A172 (cell line): ENCODE data around the gene TGFBR1. TPM values are rescaled to one million over a fixed set of nuclear protein-coding genes. Genes with fewer than 3 reads are reported as not detected.

ENCODE experiments used
- DNase-seq: peaks from one replicate; pipeline ENCODE4 v3.0.0-alpha.2; 2015; ENCODE audit warnings: low spot score
- total RNA-seq: library from RNA; depleted of rRNA; stranded (reverse); fragments of >200 nt; shearing (Covaris generic); gene quantifications from 2 replicates; pipeline ENCODE4 v1.2.3, GENCODE V29; 2014; rRNA removed

The TGFBR1 gene
- 30.3 and 31.1 TPM in 2 replicates for total RNA-seq

GRCh38 chr9:99104459-99105151, at the start of gene TGFBR1:
TGFBR1 (plus strand) TSS chr9:99105113; CDS start chr9:99105206, 93 bp downstream.
- peak; percentile 80 for DNase-seq

- peak; percentile 90 for DNase-seq
Observed at GRCh38 chr9:99055384-99055783, 49.5 kb upstream of the TGFBR1 start.

- no peak for DNase-seq
Observed at GRCh38 chr9:99056186-99056585, 48.7 kb upstream of the TGFBR1 start.

GRCh38 chr9:99056886-99057664, 47.8 kb upstream of the TGFBR1 start:
- peak; percentile 97 for DNase-seq

- DNase-seq, result peak; percentile 98
Observed at GRCh38 chr9:99057665-99058625, 47.0 kb upstream of the TGFBR1 start.

GRCh38 chr9:99058964-99059921, 45.7 kb upstream of the TGFBR1 start:
- DNase-seq, result peak; percentile 68

GRCh38 chr9:99060621-99061020, 44.3 kb upstream of the TGFBR1 start:
- DNase-seq, result no peak

GRCh38 chr9:99062549-99062948, 42.4 kb upstream of the TGFBR1 start:
- no peak for DNase-seq

GRCh38 chr9:99063522-99063921, 41.4 kb upstream of the TGFBR1 start:
- no peak for DNase-seq

GRCh38 chr9:99066571-99066970, 38.3 kb upstream of the TGFBR1 start:
- DNase-seq, result no peak

- no peak for DNase-seq
Observed at GRCh38 chr9:99069075-99069474, 35.8 kb upstream of the TGFBR1 start.

- no peak for DNase-seq
Observed at GRCh38 chr9:99069546-99069945, 35.4 kb upstream of the TGFBR1 start.

GRCh38 chr9:99070681-99071080, 34.2 kb upstream of the TGFBR1 start:
- no peak for DNase-seq

GRCh38 chr9:99071313-99072039, 33.4 kb upstream of the TGFBR1 start:
- peak; percentile 35 for DNase-seq

- peak; percentile 58 for DNase-seq
Observed at GRCh38 chr9:99072040-99072394, 32.9 kb upstream of the TGFBR1 start.

GRCh38 chr9:99073347-99073746, 31.6 kb upstream of the TGFBR1 start:
- DNase-seq, result no peak

- no peak for DNase-seq
Observed at GRCh38 chr9:99073985-99074901, 30.7 kb upstream of the TGFBR1 start.

- DNase-seq, result no peak
Observed at GRCh38 chr9:99074902-99075245, 30.0 kb upstream of the TGFBR1 start.

GRCh38 chr9:99075246-99075912, 29.5 kb upstream of the TGFBR1 start:
- peak; percentile 74 for DNase-seq
